Uterus (tissue), 2 donors: ENCODE data around the gene F12.

ENCODE experiments used
- CTCF ChIP-seq, 4 experiments: fragments of 200-600 bp in 2 of 4; fragments of 450-650 bp in 2 of 4; sonication (generic) in 2 of 4; IDR thresholded peaks; one replicate each; pipeline ENCODE4 v1.5.1; 2016 to 2019; ENCODE audit warnings: antibody characterized with exemption in 4 of 4, mild to moderate bottlenecking in 2 of 4, moderate library complexity in 1 of 4
- POLR2A ChIP-seq, 2 donors: fragments of 450-650 bp; IDR thresholded peaks; one replicate each; pipeline ENCODE4 v1.6.1; 2016; ENCODE audit warnings: antibody characterized with exemption in 2 of 2, mild to moderate bottlenecking in 1 of 2, moderate library complexity in 1 of 2

- TF ChIP-seq CTCF (IDR thresholded peaks at IDR 0.05) (peak; percentile 72 to 99 (median 92)), POLR2A (IDR thresholded peaks at IDR 0.05) (no peak)
Observed at GRCh38 chr5:177455661-177456590, 46.6 kb upstream of the F12 start.
